ENCODE data around the gene CRHR1.

The CRHR1 gene

GRCh38 chr17:45794840-45795239 lies 10.7 kb downstream of the CRHR1 start:
- no peak overlapping the region for H3K4me3 ChIP-seq (ENCODE audit: low read length)
- no peaks in the 10 kb centered on the region for H3F3A ChIP-seq (ENCODE audit: insufficient read depth, low read length)
- H3K9me3 ChIP-seq (replicated peaks; ENCODE audit: insufficient read depth, low read length) = no peaks in the 10 kb centered on the region
- H4K20me1 ChIP-seq (ENCODE audit: insufficient read depth, low read length) = no peaks in the 10 kb centered on the region
- peaks cover 90% of the 10 kb centered on the region for H3K27me3 ChIP-seq (replicated peaks; ENCODE audit: insufficient read depth, low read length)
- H3K4me2 ChIP-seq (ENCODE audit: low read depth, low read length) = no peak overlapping the region
- no peak for TF ChIP-seq EZH2 (optimal IDR thresholded peaks at IDR 0.05; ENCODE audit: low read depth, low read length)
- no peak for TF ChIP-seq CTCF (IDR thresholded peaks at IDR 0.05; ENCODE audit: low read length)
- TF ChIP-seq EZH2phosphoT487 (IDR thresholded peaks at IDR 0.05; ENCODE audit: low read length) = no peak
- H3K27ac ChIP-seq (ENCODE audit: low read length) = no peak overlapping the region
- DNase-seq = no peak
- no peak overlapping the region for H3K9ac ChIP-seq (ENCODE audit: low read length)
- no peak overlapping the region for H2AFZ ChIP-seq (ENCODE audit: low read length)
- no peaks in the 10 kb centered on the region for H3K79me2 ChIP-seq (ENCODE audit: low read length)
- no peaks in the 10 kb centered on the region for H3K4me1 ChIP-seq (ENCODE audit: low read length)
- H3K9me2 ChIP-seq (replicated peaks; ENCODE audit: insufficient read depth, low read length) = no peaks in the 10 kb centered on the region
- no peaks in the 10 kb centered on the region for H3K36me3 ChIP-seq (replicated peaks; ENCODE audit: insufficient read depth, low read length)

- Histone ChIP-seq H3K27me3 (replicated peaks; ENCODE audit: insufficient read depth, low read length) (peaks cover 87% of the 10 kb centered on the region), H4K20me1 (ENCODE audit: insufficient read depth, low read length) (no peaks in the 10 kb centered on the region)
- no peak for DNase-seq
Measured at GRCh38 chr17:45800816-45801215, 16.7 kb downstream of the CRHR1 start.

GRCh38 chr17:45801421-45801820 lies 17.3 kb downstream of the CRHR1 start:
- H3K27me3 ChIP-seq (replicated peaks; ENCODE audit: insufficient read depth, low read length) = peaks cover 87% of the 10 kb centered on the region

More at GRCh38 chr17:45800816-45801215, 16.7 kb downstream of the CRHR1 start:
- H3K4me2 ChIP-seq (ENCODE audit: low read depth, low read length) = no peak overlapping the region
- no peak overlapping the region for H3K4me3 ChIP-seq (ENCODE audit: low read length)
- no peak overlapping the region for H3K9ac ChIP-seq (ENCODE audit: low read length)
- no peaks in the 10 kb centered on the region for H3K9me3 ChIP-seq (replicated peaks; ENCODE audit: insufficient read depth, low read length)
- H3K79me2 ChIP-seq (ENCODE audit: low read length) = no peaks in the 10 kb centered on the region
- H2AFZ ChIP-seq (ENCODE audit: low read length) = no peak overlapping the region
- no peak for TF ChIP-seq EZH2 (optimal IDR thresholded peaks at IDR 0.05; ENCODE audit: low read depth, low read length)
- TF ChIP-seq EZH2phosphoT487 (IDR thresholded peaks at IDR 0.05; ENCODE audit: low read length) = no peak
- no peak for TF ChIP-seq CTCF (IDR thresholded peaks at IDR 0.05; ENCODE audit: low read length)
- H3K27ac ChIP-seq (ENCODE audit: low read length) = no peak overlapping the region
- no peaks in the 10 kb centered on the region for H3K4me1 ChIP-seq (ENCODE audit: low read length)
- no peaks in the 10 kb centered on the region for H3K36me3 ChIP-seq (replicated peaks; ENCODE audit: insufficient read depth, low read length)
- no peaks in the 10 kb centered on the region for H3K9me2 ChIP-seq (replicated peaks; ENCODE audit: insufficient read depth, low read length)
- H3F3A ChIP-seq (ENCODE audit: insufficient read depth, low read length) = no peaks in the 10 kb centered on the region

More at GRCh38 chr17:45801421-45801820, 17.3 kb downstream of the CRHR1 start:
- no peak for DNase-seq
- no peaks in the 10 kb centered on the region for H3K36me3 ChIP-seq (replicated peaks; ENCODE audit: insufficient read depth, low read length)
- H3K4me1 ChIP-seq (ENCODE audit: low read length) = no peaks in the 10 kb centered on the region
- H2AFZ ChIP-seq (ENCODE audit: low read length) = no peak overlapping the region
- no peaks in the 10 kb centered on the region for H3K9me2 ChIP-seq (replicated peaks; ENCODE audit: insufficient read depth, low read length)
- TF ChIP-seq EZH2 (optimal IDR thresholded peaks at IDR 0.05; ENCODE audit: low read depth, low read length) (no peak), EZH2phosphoT487 (IDR thresholded peaks at IDR 0.05; ENCODE audit: low read length) (no peak), CTCF (IDR thresholded peaks at IDR 0.05; ENCODE audit: low read length) (no peak)
- no peak overlapping the region for H3K4me3 ChIP-seq (ENCODE audit: low read length)
- H3K27ac ChIP-seq (ENCODE audit: low read length) = no peak overlapping the region
- H4K20me1 ChIP-seq (ENCODE audit: insufficient read depth, low read length) = no peaks in the 10 kb centered on the region
- H3F3A ChIP-seq (ENCODE audit: insufficient read depth, low read length) = no peaks in the 10 kb centered on the region
- H3K79me2 ChIP-seq (ENCODE audit: low read length) = no peaks in the 10 kb centered on the region
- H3K9ac ChIP-seq (ENCODE audit: low read length) = no peak overlapping the region
- H3K4me2 ChIP-seq (ENCODE audit: low read depth, low read length) = no peak overlapping the region
- no peaks in the 10 kb centered on the region for H3K9me3 ChIP-seq (replicated peaks; ENCODE audit: insufficient read depth, low read length)
